ENCODE data around the gene PLA2G4B.

Gene PLA2G4B

GRCh38 chr15:41878355-41878699, 39.7 kb downstream of the PLA2G4B start:
- Mint-ChIP-seq H3K4me1 (no peaks in the 10 kb centered on the region), H3K4me3 (no peak overlapping the region), H3K27me3 (peaks cover 25% of the 10 kb centered on the region), H3K9me3 (no peaks in the 10 kb centered on the region), H3K27ac (no peak overlapping the region)
- no peak for ATAC-seq
- DNase-seq, result no peak

- H3K27ac Mint-ChIP-seq, result no peak overlapping the region
- no peak overlapping the region for H3K4me3 Mint-ChIP-seq
- ATAC-seq, result no peak
- no peaks in the 10 kb centered on the region for H3K9me3 Mint-ChIP-seq
- H3K4me1 Mint-ChIP-seq, result no peaks in the 10 kb centered on the region
- peaks cover 26% of the 10 kb centered on the region for H3K27me3 Mint-ChIP-seq
- no peak for DNase-seq
Observed at GRCh38 chr15:41879321-41879845, 40.7 kb downstream of the PLA2G4B start.

DNA sequence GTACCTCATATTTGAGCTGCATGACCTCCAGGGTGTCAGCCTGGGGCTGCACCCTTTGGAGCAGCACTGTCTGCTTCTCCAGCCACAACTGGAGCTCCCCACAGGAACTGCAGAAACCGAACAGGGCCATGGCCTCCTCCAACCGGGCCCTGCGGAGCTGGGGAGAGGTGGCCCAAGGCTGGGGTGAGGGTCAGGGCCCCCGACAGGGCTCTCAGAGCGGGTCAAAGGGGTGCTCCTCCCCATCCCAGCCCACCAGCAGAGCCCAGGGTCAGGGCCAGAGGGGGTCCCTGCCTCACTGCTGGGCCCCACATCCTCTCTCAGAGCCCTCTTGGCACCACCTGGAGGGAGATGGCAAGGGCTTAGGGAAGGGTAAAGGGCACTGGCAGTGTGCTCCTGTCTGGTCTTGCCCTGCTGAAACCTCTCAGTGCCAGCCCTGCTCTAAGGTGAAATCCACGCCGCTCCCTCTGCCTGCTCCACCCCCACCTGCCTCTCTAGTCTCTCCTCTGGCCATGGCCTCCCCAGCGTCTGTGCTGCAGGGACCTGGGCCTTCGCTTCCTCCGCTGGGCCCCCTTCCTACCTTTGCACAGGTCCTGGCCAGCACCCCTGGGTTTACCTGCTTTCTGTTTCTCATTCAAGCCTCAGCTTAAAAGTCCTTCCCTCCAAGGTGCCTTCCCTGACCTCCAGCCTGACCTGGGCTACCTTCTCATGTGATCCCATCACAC, 41.7 kb downstream of the PLA2G4B start:
- no peak for DNase-seq
- Mint-ChIP-seq H3K4me3 (no peak overlapping the region), H3K27ac (no peak overlapping the region), H3K4me1 (peaks cover 2% of the 10 kb centered on the region), H3K9me3 (no peaks in the 10 kb centered on the region), H3K27me3 (peaks cover 26% of the 10 kb centered on the region)
- no peak for ATAC-seq

DNA sequence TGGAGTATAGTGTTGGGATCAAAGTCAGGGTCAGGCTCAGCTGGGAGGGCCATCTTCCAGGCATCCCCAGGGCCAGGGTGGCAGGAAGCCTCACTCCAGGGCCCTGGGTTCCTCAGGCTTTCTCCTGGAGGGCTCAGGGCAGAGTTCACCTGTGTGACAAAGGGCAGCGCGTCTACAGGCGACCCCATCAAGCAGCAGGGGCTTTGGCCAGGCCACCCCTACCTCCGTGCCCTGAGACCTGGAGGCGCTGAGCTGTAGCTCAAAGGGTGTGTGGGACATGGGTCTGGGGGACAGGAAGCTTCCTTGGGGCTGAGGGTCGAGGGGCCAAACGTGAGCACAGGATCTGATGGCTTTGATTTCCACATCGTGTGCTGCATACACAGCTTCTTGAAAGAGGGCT, 42.4 kb downstream of the PLA2G4B start:
- Mint-ChIP-seq H3K27ac (peak overlapping the region; percentile 30), H3K4me1 (peaks cover 6% of the 10 kb centered on the region), H3K27me3 (peaks cover 26% of the 10 kb centered on the region), H3K9me3 (no peaks in the 10 kb centered on the region), H3K4me3 (peak overlapping the region; percentile 31)
- DNase-seq (no peak), ATAC-seq (no peak)

DNA sequence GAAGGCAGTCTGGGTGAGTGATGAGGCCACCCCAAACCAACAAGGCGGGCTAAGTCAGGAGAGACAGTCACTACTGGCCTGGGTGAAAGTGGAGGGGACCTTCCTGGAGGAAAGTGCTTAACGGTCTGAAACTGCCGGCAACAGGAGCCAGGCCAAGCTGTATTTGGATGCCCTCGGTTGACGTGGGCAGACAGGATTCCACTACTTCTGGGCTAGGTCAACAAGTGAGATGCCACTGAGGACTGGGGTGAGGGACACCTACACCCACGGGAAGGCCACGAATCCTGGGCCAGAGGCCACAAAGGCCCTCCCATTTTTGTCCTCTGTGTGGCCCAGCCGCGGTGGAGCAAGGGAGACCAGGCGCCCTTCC, 42.9 kb downstream of the PLA2G4B start:
- Mint-ChIP-seq H3K9me3 (no peaks in the 10 kb centered on the region), H3K4me3 (peak overlapping the region; percentile 31), H3K27ac (peak overlapping the region in 1 of 2 donors; percentile 30), H3K27me3 (peaks cover 26% of the 10 kb centered on the region), H3K4me1 (peaks cover 6% of the 10 kb centered on the region)
- ATAC-seq (no peak), DNase-seq (no peak)

DNA sequence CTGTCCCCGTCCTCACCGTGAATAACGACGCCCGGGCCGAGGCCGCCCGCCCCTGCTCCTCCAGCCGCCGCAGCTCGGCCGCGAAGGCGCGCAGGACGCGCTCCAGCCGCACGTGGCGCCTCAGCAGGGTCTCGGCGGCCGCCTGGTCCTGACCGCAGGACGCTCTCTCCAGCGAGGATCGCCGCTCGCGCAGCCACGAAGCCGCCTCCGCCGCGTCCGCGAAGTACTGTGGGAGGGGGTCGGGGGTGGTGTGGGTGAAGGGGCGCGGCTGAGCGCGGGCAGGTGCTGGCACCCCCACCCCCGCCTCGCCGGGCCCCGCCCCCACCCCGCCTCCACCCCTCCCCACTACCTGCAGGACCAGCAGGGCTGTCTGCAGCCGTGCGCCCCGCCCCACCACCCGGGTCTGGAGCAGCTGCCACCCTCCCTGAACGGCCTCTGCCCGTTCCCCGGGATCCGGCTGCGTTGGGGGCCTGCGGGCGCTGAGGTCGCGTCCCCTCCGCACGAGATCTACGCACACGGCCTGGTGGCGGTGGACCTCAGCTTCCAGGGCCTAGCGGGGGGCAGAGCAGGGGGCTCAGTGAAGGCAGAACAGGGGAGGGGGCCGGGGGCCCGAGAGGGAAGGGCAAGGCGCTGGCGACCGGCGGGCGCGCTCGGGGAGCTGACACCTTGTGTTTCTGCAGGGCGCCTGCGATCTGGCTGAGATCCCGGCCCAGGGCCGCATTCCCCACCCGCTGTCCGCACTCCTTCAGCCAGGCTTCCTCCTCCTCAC, 43.5 kb downstream of the PLA2G4B start:
- no peak overlapping the region for H3K27ac Mint-ChIP-seq
- H3K9me3 Mint-ChIP-seq, result no peaks in the 10 kb centered on the region
- no peak for DNase-seq
- H3K4me3 Mint-ChIP-seq, result no peak overlapping the region
- H3K27me3 Mint-ChIP-seq, result peaks cover 26% of the 10 kb centered on the region
- peaks cover 6% of the 10 kb centered on the region for H3K4me1 Mint-ChIP-seq
- ATAC-seq, result peak; percentile 44

- H3K4me1 Mint-ChIP-seq, result peaks cover 12% of the 10 kb centered on the region
- H3K27ac Mint-ChIP-seq, result no peak overlapping the region
- peaks cover 26% of the 10 kb centered on the region for H3K27me3 Mint-ChIP-seq
- ATAC-seq (no peak), DNase-seq (no peak)
- no peak overlapping the region for H3K4me3 Mint-ChIP-seq
- no peaks in the 10 kb centered on the region for H3K9me3 Mint-ChIP-seq
Observed at GRCh38 chr15:41882689-41883483, 44.2 kb downstream of the PLA2G4B start.

DNA sequence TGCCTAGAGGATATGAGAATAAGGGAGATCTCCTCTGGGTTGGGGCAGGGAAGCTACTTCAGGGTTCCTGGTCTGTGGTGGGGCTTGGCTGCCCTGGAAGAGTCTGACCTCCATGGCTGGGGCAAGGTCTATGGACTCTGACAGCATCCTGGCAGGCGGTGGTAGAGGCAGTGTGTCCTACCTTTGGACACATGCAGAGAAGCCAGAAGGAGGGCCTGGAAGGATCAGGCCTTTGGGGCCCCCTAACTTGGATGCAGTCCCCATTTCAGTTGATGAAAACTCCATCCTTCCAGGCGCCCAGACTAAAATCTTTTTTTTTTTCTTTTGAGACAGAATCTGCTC, 44.8 kb downstream of the PLA2G4B start:
- Mint-ChIP-seq H3K4me3 (no peak overlapping the region), H3K27ac (no peak overlapping the region), H3K9me3 (no peaks in the 10 kb centered on the region), H3K4me1 (peaks cover 17% of the 10 kb centered on the region), H3K27me3 (peaks cover 26% of the 10 kb centered on the region)
- DNase-seq (no peak), ATAC-seq (no peak)

GRCh38 chr15:41884458-41884857, 45.8 kb downstream of the PLA2G4B start:
- H3K4me3 Mint-ChIP-seq, result no peak overlapping the region
- no peak for DNase-seq
- peaks cover 27% of the 10 kb centered on the region for H3K4me1 Mint-ChIP-seq
- peaks cover 26% of the 10 kb centered on the region for H3K27me3 Mint-ChIP-seq
- no peaks in the 10 kb centered on the region for H3K9me3 Mint-ChIP-seq
- ATAC-seq, result no peak
- H3K27ac Mint-ChIP-seq, result peak overlapping the region in 1 of 2 donors; percentile 14

DNA sequence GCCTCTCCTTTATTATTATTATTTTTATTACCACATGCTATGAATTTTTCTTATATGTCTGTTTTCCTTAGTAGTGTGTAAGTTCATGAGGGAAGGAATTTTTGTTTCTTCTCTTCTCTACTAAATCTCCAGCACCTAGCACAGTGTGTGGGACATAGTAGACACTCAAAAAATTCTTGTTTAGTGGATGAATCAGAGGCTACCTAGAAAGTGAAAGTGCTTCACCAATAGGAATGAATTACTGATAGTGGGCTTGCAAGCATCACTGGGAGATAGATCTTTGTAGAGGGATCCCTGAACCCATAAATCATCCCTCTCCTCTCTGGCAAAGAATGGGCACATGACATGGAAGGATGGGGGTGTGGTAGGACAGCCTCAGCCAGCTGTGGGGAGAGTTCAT, 46.7 kb downstream of the PLA2G4B start:
- ATAC-seq, result no peak
- no peak overlapping the region for H3K27ac Mint-ChIP-seq
- no peak for DNase-seq
- H3K4me1 Mint-ChIP-seq, result peaks cover 30% of the 10 kb centered on the region
- H3K27me3 Mint-ChIP-seq, result peaks cover 26% of the 10 kb centered on the region
- H3K9me3 Mint-ChIP-seq, result no peaks in the 10 kb centered on the region
- H3K4me3 Mint-ChIP-seq, result no peak overlapping the region

GRCh38 chr15:41885841-41886240, 47.2 kb downstream of the PLA2G4B start:
- Mint-ChIP-seq H3K4me1 (peaks cover 30% of the 10 kb centered on the region), H3K27ac (no peak overlapping the region), H3K27me3 (peaks cover 21% of the 10 kb centered on the region), H3K4me3 (no peak overlapping the region), H3K9me3 (no peaks in the 10 kb centered on the region)
- ATAC-seq (no peak), DNase-seq (no peak)

DNA sequence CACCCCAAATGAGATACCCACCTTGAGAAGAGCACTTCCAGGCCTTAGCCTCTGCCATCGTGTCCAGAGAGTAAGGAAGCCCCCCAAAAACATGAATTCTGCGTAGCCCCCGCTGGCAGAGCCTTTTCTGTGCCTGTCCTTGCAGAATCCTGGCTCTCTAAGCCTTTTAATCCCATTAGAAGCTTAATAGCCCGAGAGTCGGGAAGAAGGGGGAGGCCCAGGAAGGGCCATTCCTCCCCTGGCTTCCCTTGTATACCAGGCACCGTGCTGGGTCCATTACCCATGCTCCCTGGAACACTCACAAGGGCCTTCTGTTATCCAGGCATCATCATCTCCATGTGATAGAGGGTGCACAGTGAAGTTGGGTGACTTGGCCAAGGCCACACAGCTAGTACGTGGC, 48.1 kb downstream of the PLA2G4B start:
- peaks cover 12% of the 10 kb centered on the region for H3K27me3 Mint-ChIP-seq
- no peaks in the 10 kb centered on the region for H3K9me3 Mint-ChIP-seq
- ATAC-seq (no peak), DNase-seq (no peak)
- peaks cover 30% of the 10 kb centered on the region for H3K4me1 Mint-ChIP-seq
- no peak overlapping the region for H3K4me3 Mint-ChIP-seq
- H3K27ac Mint-ChIP-seq, result no peak overlapping the region

DNA sequence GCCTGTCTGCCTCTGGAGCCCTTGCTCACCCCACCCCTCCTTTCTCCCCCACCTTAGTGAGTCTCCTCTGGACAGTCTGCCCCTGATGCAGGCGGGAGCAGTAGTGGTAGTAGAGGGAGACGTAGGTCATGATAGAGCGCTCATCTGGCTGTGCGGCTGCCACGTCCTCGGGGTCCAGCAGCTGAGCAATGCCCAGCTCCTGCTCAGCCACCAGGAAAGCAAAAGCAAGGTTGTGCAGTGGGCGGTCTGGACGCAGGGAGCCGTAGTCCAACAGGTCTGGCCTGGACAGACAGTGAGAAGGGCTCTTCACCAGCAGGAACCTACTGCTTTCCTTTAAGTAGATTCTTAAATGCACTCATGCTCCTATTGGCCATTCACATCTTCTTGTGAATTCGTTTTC, 48.5 kb downstream of the PLA2G4B start:
- peaks cover 12% of the 10 kb centered on the region for H3K27me3 Mint-ChIP-seq
- no peak overlapping the region for H3K4me3 Mint-ChIP-seq
- no peak overlapping the region for H3K27ac Mint-ChIP-seq
- DNase-seq (no peak), ATAC-seq (no peak)
- H3K9me3 Mint-ChIP-seq, result no peaks in the 10 kb centered on the region
- H3K4me1 Mint-ChIP-seq, result peaks cover 33% of the 10 kb centered on the region

- ATAC-seq (no peak), DNase-seq (no peak)
- Mint-ChIP-seq H3K27me3 (peaks cover 5% of the 10 kb centered on the region), H3K9me3 (no peaks in the 10 kb centered on the region), H3K27ac (peak overlapping the region in 1 of 2 donors; percentile 59), H3K4me3 (no peak overlapping the region), H3K4me1 (peaks cover 40% of the 10 kb centered on the region)
Observed at GRCh38 chr15:41887893-41888292, 49.2 kb downstream of the PLA2G4B start.

DNA sequence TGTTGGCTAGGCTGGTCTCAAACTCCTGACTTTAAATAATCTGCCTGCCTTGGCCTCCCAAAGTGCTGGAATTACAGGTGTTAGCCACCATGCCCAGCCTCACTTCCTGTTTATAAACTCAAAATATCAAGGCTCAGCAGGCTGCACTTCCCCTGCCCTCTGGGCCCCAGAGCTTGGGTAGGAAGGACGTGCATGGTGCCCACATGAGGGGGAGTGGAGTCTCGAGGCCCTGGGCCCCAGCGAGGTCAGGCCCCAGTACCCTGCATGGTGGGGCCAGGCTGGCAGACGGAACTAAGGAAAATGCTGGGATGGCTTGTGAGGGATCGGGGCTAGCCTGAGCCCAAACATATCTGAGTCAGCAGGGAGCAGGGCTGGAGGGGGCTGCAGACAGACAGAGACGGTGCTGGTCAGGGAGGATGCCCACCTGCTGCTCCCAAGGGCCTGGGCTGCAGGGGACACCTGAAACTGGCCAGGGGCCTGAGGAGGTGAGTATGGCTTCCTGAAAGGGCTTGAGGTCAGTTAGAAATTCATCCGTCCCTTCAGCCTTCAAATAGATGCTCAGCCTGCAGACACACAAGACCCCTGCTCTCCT, 50.1 kb downstream of the PLA2G4B start:
- H3K27ac Mint-ChIP-seq, result peak overlapping the region in 1 of 2 donors; percentile 64
- ATAC-seq, result peak; percentile 29

More for the DNA sequence above, 50.1 kb downstream of the PLA2G4B start:
- no peak for DNase-seq
- Mint-ChIP-seq H3K4me3 (peak overlapping the region in 1 of 2 donors; percentile 25), H3K9me3 (no peaks in the 10 kb centered on the region), H3K27me3 (no peaks in the 10 kb centered on the region), H3K4me1 (peaks cover 49% of the 10 kb centered on the region)
